Neutrophil (primary cell): ENCODE measurements around the gene ZNF724.
"Not testable (repeated sequence)": the region's sequence is repeated elsewhere in the genome, so short reads cannot be mapped to it uniquely, and the experiment has no call there.

ENCODE experiments used
- H3K27ac ChIP-seq: fragments of 200-600 bp; sonication (generic); 2 replicates; pipeline ENCODE4 v1.5.1; 2016; ENCODE audit warnings: mild to moderate bottlenecking, moderate library complexity
- H3K27me3 ChIP-seq: fragments of 200-600 bp; sonication (generic); 2 replicates; pipeline ENCODE4 v1.6.0; 2016; ENCODE audit warnings: mild to moderate bottlenecking
- H3K36me3 ChIP-seq: fragments of 200-600 bp; sonication (generic); 2 replicates; pipeline ENCODE4 v1.5.1; 2017
- H3K4me1 ChIP-seq, 2 experiments: fragments of 200-600 bp in 1 of 2; sonication (generic) in 1 of 2; 1 replicate in 1 of 2; 2 replicates in 1 of 2; pipeline versions ENCODE4 v1.5.1 to v1.6.1; 2013 to 2016; ENCODE audit warnings: low read depth in 1 of 2, low read length in 1 of 2, mild to moderate bottlenecking in 1 of 2, moderate library complexity in 1 of 2; ENCODE audit not compliant: control insufficient read depth in 1 of 2, insufficient read depth in 1 of 2
- H3K4me3 ChIP-seq, 2 experiments: fragments of 200-600 bp in 1 of 2; sonication (generic) in 1 of 2; 1 replicate in 1 of 2; 2 replicates in 1 of 2; pipeline ENCODE4 v1.5.1; 2013 to 2016; ENCODE audit warnings: low read depth in 1 of 2, low read length in 1 of 2, mild to moderate bottlenecking in 1 of 2, moderate library complexity in 1 of 2
- H3K9me3 ChIP-seq: fragments of 200-600 bp; sonication (generic); 2 replicates; pipeline ENCODE4 v1.5.1; 2016
- CTCF ChIP-seq: fragments of 200-600 bp; sonication (generic); IDR thresholded peaks from 2 replicates; pipeline ENCODE4 v1.5.1; 2016; ENCODE audit warnings: antibody characterized with exemption

Gene ZNF724

GRCh38 chr19:23283925-23284324 lies 33.7 kb upstream of the ZNF724 start:
- Histone ChIP-seq H3K9me3 (no peaks in the 10 kb centered on the region), H3K27me3 (no peaks in the 10 kb centered on the region), H3K36me3 (no peaks in the 10 kb centered on the region), H3K27ac (no peak overlapping the region), H3K4me3 (no peak overlapping the region), H3K4me1 (no peaks in the 10 kb centered on the region)
- no peak for TF ChIP-seq CTCF

- TF ChIP-seq CTCF, result no peak
- Histone ChIP-seq H3K9me3 (no peaks in the 10 kb centered on the region), H3K36me3 (no peaks in the 10 kb centered on the region), H3K27ac (no peak overlapping the region), H3K27me3 (no peaks in the 10 kb centered on the region), H3K4me1 (no peaks in the 10 kb centered on the region), H3K4me3 (no peak overlapping the region)
Observed at GRCh38 chr19:23281663-23282276, 31.6 kb upstream of the ZNF724 start.

- H3K36me3 ChIP-seq, H3K4me1 ChIP-seq, H3K4me3 ChIP-seq, H3K27ac ChIP-seq, H3K27me3 ChIP-seq, H3K9me3 ChIP-seq: not testable (repeated sequence)
Observed at GRCh38 chr19:23278118-23278517, 27.9 kb upstream of the ZNF724 start.

- H3K4me3 ChIP-seq, result peak overlapping the region; percentile 64 to 69
- no peak for TF ChIP-seq CTCF
- H3K9me3 ChIP-seq, result no peaks in the 10 kb centered on the region
- peaks cover 7 to 9% of the 10 kb centered on the region in 2 experiments for H3K4me1 ChIP-seq
- H3K27me3 ChIP-seq, result no peaks in the 10 kb centered on the region
- H3K36me3 ChIP-seq, result peaks cover 5% of the 10 kb centered on the region
- peak overlapping the region; percentile 32 for H3K27ac ChIP-seq
Observed at GRCh38 chr19:23273590-23274412, 23.6 kb upstream of the ZNF724 start.

- peak overlapping the region; percentile 64 to 69 for H3K4me3 ChIP-seq
- no peak overlapping the region for H3K27ac ChIP-seq
- TF ChIP-seq CTCF, result no peak
- H3K4me1 ChIP-seq, result peaks cover 7 to 9% of the 10 kb centered on the region in 2 experiments
- no peaks in the 10 kb centered on the region for H3K9me3 ChIP-seq
- peaks cover 7% of the 10 kb centered on the region for H3K36me3 ChIP-seq
- H3K27me3 ChIP-seq, result no peaks in the 10 kb centered on the region
Observed at GRCh38 chr19:23273022-23273589, 22.9 kb upstream of the ZNF724 start.
